ENCODE measurements around the gene ZDHHC14.

DNA sequence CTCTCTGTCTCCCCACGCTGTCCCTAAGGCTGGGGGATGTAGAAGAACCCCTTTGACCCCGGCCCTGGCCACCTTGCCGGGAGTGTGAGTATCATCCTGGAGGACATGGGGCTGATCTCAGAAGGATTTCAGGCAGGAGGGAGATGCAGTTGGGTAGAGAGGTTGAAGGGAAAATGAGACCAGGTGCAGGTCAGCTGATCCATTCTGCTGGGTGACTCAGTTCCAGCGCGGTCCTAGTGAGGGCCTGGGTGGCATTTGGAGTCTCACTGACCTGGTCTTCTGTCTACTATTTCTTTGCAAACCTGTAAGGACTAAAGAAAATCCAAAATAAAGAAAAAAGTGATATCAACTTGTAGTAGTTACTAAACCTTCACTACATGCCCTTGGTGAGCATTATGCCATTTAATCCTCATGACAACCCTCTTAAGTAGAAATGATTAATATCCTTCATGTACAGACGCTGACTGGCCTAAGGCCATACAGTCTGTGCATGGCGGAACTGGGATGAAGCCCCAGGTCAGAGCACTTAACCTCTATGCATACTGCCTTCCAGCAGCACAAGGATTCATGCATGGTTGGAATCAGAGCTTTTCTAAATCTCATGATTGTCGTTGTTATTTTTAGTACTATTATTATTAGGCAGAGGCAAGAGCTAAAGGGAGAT lies 106.3 kb downstream of the ZDHHC14 start:
- TF ChIP-seq, protein P1, sequence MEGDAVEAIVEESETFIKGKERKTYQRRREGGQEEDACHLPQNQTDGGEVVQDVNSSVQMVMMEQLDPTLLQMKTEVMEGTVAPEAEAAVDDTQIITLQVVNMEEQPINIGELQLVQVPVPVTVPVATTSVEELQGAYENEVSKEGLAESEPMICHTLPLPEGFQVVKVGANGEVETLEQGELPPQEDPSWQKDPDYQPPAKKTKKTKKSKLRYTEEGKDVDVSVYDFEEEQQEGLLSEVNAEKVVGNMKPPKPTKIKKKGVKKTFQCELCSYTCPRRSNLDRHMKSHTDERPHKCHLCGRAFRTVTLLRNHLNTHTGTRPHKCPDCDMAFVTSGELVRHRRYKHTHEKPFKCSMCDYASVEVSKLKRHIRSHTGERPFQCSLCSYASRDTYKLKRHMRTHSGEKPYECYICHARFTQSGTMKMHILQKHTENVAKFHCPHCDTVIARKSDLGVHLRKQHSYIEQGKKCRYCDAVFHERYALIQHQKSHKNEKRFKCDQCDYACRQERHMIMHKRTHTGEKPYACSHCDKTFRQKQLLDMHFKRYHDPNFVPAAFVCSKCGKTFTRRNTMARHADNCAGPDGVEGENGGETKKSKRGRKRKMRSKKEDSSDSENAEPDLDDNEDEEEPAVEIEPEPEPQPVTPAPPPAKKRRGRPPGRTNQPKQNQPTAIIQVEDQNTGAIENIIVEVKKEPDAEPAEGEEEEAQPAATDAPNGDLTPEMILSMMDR (IDR thresholded peaks at IDR 0.05), result no peak
- no peak for TF ChIP-seq POLR2A (IDR thresholded peaks at IDR 0.05; ENCODE audit: low read depth)
